GM20000 (cell line): ENCODE results near the gene ZIC4.

Source experiments
- DNase-seq: peaks from one replicate; pipeline ENCODE4 v3.0.0; 2012; ENCODE audit warnings: low spot score
- TF ChIP-seq, protein P1 (sequence below): IDR thresholded peaks from 2 replicates; pipeline ENCODE4 v1.5.1; 2012; ENCODE audit warnings: mild to moderate bottlenecking, control low read depth; ENCODE audit errors: extremely low read depth, missing control alignments

The ZIC4 gene

DNA sequence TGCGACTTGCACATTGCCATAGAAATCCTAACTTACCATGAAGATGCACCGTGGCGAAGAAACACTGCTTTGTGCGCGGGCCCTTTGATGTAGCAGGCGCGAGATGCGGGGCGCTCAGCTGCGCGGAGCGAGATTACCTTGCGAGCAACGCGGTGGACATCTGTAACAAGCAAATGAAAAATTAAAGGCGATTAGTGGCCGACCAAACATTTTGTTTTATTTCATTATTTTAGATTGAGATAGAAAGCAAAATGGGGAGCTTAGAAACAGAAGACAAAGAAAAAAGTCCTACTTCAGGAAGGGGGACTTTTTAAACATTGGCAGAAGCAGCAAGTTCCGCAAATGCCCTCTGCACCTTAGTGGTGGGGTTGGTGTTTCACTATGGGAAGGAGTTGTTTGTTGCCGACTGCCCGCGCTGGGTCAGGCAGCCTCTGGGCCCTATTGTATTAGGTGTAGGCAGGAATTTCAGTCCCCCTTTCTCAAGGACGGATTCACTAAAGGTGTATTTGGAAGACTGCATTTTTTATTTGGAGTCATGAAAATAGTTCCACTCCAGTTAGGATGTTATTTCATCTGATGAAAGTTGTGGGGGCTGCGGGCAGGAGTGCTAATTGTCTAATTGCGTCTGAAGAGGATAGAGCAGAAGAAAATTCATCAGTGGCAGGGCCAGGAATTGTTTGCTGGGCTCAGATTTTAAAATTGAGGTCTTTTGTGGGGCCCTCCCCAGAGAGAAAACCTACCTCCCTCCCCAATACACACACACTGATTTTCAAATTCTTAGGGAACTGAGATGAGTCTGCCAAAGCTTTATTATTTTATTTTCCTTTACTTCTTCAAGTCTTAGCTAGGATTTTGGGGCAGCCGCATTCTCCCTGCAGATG, 17.4 kb downstream of the ZIC4 start:
- TF ChIP-seq, protein P1, sequence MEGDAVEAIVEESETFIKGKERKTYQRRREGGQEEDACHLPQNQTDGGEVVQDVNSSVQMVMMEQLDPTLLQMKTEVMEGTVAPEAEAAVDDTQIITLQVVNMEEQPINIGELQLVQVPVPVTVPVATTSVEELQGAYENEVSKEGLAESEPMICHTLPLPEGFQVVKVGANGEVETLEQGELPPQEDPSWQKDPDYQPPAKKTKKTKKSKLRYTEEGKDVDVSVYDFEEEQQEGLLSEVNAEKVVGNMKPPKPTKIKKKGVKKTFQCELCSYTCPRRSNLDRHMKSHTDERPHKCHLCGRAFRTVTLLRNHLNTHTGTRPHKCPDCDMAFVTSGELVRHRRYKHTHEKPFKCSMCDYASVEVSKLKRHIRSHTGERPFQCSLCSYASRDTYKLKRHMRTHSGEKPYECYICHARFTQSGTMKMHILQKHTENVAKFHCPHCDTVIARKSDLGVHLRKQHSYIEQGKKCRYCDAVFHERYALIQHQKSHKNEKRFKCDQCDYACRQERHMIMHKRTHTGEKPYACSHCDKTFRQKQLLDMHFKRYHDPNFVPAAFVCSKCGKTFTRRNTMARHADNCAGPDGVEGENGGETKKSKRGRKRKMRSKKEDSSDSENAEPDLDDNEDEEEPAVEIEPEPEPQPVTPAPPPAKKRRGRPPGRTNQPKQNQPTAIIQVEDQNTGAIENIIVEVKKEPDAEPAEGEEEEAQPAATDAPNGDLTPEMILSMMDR: no peak
- no peak for DNase-seq

DNA sequence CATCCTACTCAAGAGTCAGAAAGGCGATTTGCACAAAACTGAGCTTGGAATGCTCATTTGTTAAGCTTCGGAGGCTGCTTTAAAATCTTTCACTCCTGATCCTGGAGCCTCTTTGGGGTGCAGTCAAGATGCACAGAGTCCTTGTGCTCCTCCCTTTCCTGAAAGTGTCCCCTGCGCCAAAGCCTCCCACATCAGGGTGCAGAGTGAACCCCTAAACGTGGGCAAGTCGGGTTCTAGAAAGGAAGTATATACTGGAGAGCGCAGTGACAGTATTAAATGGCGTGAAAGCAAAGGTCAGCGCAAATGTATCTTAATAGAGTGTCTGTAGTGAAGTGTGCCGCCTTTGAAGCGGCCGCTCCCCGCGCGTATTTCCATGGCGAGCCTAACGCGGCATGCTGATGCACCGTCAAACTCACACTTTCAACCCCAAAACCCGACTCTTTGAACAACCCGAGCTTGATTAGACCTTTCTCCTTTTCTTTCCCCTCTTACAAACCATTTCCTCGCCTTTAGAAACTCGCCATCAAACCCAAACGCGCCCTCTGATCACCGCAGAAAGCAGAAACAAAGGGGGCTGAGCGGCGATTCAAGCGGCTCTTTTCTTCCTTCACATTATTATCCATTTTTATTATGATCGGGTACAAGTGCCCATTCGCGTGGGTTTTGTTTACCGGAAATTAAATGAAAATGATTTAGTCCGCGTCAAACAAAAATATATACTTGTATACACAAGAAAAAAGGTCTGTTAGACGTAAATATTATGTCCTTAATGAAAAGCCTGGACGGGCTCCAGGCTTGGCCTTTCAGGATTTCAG, 18.3 kb downstream of the ZIC4 start:
- TF ChIP-seq, protein P1: no peak
- no peak for DNase-seq

DNA sequence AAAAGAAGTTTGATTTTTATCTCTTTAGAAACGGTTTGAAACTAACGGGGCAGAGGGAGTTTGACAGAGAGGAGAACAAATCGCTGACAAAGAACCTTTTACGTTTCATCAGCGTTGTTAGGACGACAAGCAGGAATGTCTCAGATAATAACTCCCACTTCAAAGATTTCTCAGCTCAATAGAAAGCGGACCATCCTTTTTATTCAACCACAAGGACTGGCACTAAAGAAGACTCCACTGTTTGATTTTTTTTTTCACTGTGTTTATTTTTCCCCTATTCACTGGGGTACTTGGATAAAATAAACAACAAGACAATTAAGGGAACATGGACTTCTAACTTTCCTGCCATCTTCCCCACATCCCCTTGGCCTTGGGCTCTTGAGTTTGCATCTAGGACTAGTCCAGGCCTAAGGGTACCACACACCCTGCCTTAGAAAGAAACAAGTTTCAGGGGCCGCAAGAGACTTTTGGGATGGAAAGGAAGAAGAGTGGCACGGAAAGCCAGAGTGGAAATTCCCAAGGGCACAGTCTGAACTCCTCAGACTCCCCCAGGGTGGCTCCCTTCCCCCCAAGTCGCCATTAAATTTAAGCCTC, 19.0 kb downstream of the ZIC4 start:
- TF ChIP-seq, protein P1: no peak
- DNase-seq: no peak

DNA sequence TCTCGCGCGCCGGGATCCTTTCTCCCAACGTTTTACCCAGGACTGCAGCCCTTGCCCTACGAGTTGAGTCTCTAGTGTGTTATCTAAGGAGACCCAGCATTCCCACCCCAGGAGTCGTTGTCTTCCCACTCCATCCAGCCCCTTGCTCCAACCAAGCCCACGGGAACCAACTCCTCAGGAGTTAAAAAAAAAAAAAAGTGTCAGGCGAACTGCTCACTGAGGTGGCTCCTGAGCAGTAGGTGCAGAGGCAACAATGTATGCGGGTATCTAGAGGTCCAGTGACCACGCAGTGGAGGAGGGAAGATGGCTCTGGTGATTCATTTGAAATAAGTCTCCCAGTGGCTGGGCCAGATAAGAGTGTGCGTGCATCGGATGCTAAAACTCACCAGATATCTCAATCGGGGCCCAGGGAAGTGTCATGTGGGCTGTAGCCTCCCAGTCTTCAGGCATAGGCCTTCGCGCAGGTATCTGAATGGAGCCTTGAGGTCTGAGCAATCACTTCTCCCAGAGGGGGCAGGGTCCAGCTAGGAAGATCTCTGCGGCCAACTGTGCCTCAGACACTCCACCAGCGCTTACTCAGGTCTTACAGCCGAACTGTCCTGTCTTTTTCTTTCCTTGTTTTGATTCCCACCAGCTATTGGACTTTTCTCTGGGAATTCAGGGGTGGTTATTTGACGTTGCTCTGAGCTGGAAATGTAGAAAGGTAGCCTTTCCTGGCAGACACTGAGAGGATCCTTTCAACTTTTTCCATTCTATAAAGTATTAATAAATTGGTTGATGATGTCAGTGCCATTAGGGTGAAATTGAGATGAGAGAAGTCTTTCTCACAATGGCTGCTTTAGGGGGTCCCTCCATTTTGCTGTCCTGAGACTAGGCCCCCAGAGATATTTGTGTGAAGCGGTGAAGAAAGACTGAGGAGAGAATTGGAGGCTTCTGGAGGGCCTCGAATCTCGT, 21.0 kb downstream of the ZIC4 start:
- TF ChIP-seq, protein P1: no peak
- no peak for DNase-seq

DNA sequence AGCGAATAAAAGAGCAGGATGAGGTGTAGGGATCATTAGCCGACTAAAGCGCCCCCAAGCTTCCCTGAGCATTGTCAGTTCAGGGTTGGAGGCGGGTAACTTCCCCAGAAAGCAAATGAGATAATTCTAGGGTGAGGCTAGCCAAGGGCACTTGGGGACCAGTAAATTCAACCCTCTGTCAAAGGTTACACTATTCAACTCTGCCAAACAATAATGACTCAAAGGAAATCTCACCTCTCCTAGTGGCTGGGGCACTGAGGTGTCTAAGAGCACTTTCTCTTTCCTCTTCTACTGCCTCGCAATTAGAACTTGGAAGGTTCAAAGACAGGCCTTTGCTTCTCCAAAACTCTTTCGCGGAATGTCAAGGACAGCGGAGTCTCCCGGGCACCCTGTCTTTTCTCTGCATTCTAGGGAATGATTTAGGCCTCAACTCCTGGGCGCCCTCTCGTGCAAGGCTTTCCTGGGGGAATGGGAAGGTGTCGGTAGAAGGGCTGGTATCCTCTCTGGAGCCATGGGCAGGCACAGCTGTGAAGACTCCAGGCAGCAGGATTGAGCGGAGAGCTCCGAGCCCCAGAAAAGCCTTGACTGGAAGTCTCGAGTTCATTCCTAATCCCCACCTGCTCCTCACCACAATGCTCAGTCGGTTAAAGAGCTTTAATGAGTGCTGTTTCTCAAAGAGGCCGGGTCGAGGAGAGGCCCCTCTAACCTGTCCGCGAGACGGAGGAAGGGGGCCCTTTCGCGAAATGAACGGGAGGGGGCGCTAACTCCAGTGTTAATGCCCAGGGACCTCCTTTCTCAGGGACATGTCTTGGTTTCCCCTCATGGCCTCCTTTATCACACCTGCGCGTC, 21.9 kb downstream of the ZIC4 start:
- TF ChIP-seq, protein P1: no peak
- DNase-seq: no peak

DNA sequence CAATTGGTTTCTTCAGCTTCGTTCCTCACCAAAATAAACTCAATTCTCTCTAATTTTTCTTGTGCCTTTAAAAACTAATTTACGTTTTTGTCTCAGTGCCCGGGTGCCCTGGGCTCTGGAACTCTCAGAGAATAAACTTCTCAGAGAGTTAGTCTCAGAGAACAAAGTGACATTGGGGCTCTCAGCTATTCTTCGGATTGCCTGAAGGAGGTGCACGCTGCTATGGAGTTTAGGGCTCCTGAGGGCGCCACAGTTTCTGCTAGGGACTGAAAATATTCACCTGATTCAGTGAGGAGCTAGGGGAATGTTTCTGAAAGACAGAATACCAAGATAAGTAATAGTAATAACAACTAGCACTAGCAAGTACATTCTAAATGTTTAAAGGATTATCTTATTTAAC, 22.7 kb downstream of the ZIC4 start:
- TF ChIP-seq, protein P1: no peak
- DNase-seq: no peak
